ENCODE data around the gene SFRP4.

Gene SFRP4

DNA sequence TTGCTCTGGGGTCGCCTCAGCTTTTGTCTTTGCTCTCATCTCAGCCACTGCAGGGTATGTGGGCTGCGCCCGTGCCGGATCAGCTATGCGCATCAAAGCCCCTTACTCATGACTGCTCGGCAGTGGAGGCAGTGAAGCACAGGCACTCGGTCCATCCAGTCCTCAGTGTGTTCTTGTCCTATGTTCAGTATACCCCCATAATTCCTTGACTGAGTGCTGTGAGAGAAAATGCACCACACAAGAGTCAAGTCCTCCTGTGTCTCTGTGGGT is 31.3 kb upstream of the SFRP4 start:
- Histone ChIP-seq H3K27me3 (ENCODE audit: low read depth, low read length) (no peaks in the 10 kb centered on the region), H3K9me3 (ENCODE audit: insufficient read depth, low read length) (no peaks in the 10 kb centered on the region), H3K79me2 (ENCODE audit: low read length) (no peaks in the 10 kb centered on the region), H3K9ac (ENCODE audit: low read length) (no peak overlapping the region), H3K36me3 (replicated peaks; ENCODE audit: low read depth, low read length) (no peaks in the 10 kb centered on the region), H3K4me2 (ENCODE audit: low read length) (no peak overlapping the region), H3K4me3 (ENCODE audit: low read length) (no peak overlapping the region), H3K4me1 (ENCODE audit: low read length) (peaks cover 13% of the 10 kb centered on the region), H4K20me1 (ENCODE audit: insufficient read depth, low read length) (no peaks in the 10 kb centered on the region), H3K27ac (ENCODE audit: low read length) (no peak overlapping the region), H2AFZ (ENCODE audit: low read depth, low read length) (no peak overlapping the region)
- TF ChIP-seq EZH2phosphoT487 (IDR thresholded peaks at IDR 0.05; ENCODE audit: low read depth), result no peak
- TF ChIP-seq, protein P1, sequence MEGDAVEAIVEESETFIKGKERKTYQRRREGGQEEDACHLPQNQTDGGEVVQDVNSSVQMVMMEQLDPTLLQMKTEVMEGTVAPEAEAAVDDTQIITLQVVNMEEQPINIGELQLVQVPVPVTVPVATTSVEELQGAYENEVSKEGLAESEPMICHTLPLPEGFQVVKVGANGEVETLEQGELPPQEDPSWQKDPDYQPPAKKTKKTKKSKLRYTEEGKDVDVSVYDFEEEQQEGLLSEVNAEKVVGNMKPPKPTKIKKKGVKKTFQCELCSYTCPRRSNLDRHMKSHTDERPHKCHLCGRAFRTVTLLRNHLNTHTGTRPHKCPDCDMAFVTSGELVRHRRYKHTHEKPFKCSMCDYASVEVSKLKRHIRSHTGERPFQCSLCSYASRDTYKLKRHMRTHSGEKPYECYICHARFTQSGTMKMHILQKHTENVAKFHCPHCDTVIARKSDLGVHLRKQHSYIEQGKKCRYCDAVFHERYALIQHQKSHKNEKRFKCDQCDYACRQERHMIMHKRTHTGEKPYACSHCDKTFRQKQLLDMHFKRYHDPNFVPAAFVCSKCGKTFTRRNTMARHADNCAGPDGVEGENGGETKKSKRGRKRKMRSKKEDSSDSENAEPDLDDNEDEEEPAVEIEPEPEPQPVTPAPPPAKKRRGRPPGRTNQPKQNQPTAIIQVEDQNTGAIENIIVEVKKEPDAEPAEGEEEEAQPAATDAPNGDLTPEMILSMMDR (IDR thresholded peaks at IDR 0.05; ENCODE audit: low read depth, low read length), result no peak

DNA sequence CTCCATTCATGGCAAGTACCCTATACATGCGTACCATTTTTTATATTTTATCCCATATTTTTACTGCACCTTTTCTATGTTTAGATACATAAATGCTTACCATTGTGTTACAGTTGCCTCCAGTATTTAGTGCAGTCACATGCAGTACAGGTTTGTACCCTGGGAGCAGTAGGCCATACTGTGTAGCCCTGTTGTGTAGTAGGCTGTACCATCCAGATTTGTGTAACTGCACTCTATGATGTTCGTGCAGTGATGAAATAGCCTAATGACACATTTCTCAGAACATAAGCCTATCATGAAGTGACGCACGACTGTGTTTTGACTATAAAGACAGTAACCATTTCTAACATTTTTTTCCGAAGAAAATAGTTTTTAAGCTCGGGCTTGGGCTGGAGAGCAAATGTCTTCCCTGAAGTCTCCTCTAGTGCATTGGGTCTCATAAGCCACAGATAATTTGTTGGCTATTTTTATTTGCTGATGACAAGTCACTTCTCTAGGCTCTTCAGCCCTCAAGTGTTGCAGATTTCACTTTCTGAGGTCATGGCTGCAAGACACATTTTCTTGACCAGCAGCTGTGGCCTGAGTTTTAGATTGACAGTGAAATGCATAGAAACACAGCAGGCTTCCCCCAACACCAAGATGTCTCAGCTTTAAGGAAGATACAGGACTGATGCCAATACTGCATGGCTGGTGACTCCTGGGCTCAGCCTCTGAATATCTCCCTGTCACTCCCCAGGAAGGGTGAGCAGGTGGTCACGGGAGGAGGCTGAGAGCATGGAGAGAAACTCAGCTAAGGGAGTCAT is 30.7 kb upstream of the SFRP4 start:
- no peaks in the 10 kb centered on the region for H3K79me2 ChIP-seq (ENCODE audit: low read length)
- H3K4me3 ChIP-seq (ENCODE audit: low read length), result no peak overlapping the region
- TF ChIP-seq, protein P1 (IDR thresholded peaks at IDR 0.05; ENCODE audit: low read depth, low read length), result no peak
- no peak for TF ChIP-seq EZH2phosphoT487 (IDR thresholded peaks at IDR 0.05; ENCODE audit: low read depth)
- H3K27me3 ChIP-seq (ENCODE audit: low read depth, low read length), result no peaks in the 10 kb centered on the region
- no peaks in the 10 kb centered on the region for H4K20me1 ChIP-seq (ENCODE audit: insufficient read depth, low read length)
- no peak overlapping the region for H3K27ac ChIP-seq (ENCODE audit: low read length)
- H3K4me2 ChIP-seq (ENCODE audit: low read length), result no peak overlapping the region
- no peaks in the 10 kb centered on the region for H3K9me3 ChIP-seq (ENCODE audit: insufficient read depth, low read length)
- H3K4me1 ChIP-seq (ENCODE audit: low read length), result peaks cover 13% of the 10 kb centered on the region
- no peak overlapping the region for H3K9ac ChIP-seq (ENCODE audit: low read length)
- no peaks in the 10 kb centered on the region for H3K36me3 ChIP-seq (replicated peaks; ENCODE audit: low read depth, low read length)
- H2AFZ ChIP-seq (ENCODE audit: low read depth, low read length), result no peak overlapping the region

DNA sequence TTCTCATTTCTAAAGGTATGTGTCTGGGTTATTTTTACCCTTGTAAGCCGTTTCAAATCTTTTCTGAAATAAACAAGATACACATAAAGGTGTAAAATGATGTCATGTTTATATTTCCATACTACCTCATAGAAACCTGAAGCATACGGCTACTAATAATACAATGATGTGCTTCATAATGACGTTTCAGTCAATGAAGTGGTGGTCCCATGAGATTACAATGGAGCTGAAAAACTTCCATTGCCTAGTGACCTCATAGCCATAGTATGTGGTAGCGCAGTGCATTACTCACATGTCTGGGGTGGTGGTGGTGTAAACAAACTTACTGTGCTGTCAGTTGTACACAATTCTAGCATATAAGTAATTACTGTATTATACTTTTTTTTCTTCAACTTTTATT is 28.7 kb upstream of the SFRP4 start:
- Histone ChIP-seq H3K9me3 (ENCODE audit: insufficient read depth, low read length) (no peaks in the 10 kb centered on the region), H4K20me1 (ENCODE audit: insufficient read depth, low read length) (no peaks in the 10 kb centered on the region), H3K4me3 (ENCODE audit: low read length) (no peak overlapping the region), H3K27me3 (ENCODE audit: low read depth, low read length) (no peaks in the 10 kb centered on the region), H3K9ac (ENCODE audit: low read length) (no peak overlapping the region), H3K36me3 (replicated peaks; ENCODE audit: low read depth, low read length) (no peaks in the 10 kb centered on the region), H3K79me2 (ENCODE audit: low read length) (no peaks in the 10 kb centered on the region), H2AFZ (ENCODE audit: low read depth, low read length) (no peak overlapping the region), H3K4me1 (ENCODE audit: low read length) (peaks cover 13% of the 10 kb centered on the region), H3K4me2 (ENCODE audit: low read length) (no peak overlapping the region), H3K27ac (ENCODE audit: low read length) (no peak overlapping the region)
- TF ChIP-seq, protein P1 (IDR thresholded peaks at IDR 0.05; ENCODE audit: low read depth, low read length), result no peak
- no peak for TF ChIP-seq EZH2phosphoT487 (IDR thresholded peaks at IDR 0.05; ENCODE audit: low read depth)

DNA sequence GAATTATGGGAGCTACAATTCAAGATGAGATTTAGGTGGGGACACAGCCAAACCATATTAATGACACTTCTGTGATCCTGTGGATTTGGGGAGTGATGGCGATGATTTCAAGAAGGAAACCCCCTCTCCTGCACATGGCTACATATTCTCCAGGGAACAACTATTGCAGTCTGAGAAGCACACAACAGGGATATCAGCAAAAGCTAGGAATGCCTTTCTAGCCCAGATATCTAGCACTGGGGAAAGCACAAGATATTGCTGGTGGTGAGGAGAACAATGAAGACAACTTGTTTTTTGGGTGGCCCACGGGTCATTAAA is 28.1 kb upstream of the SFRP4 start:
- H3K36me3 ChIP-seq (replicated peaks; ENCODE audit: low read depth, low read length), result no peaks in the 10 kb centered on the region
- no peaks in the 10 kb centered on the region for H3K9me3 ChIP-seq (ENCODE audit: insufficient read depth, low read length)
- H3K27me3 ChIP-seq (ENCODE audit: low read depth, low read length), result no peaks in the 10 kb centered on the region
- peaks cover 13% of the 10 kb centered on the region for H3K4me1 ChIP-seq (ENCODE audit: low read length)
- H3K9ac ChIP-seq (ENCODE audit: low read length), result no peak overlapping the region
- H3K27ac ChIP-seq (ENCODE audit: low read length), result no peak overlapping the region
- no peak overlapping the region for H2AFZ ChIP-seq (ENCODE audit: low read depth, low read length)
- H3K79me2 ChIP-seq (ENCODE audit: low read length), result no peaks in the 10 kb centered on the region
- no peak for TF ChIP-seq EZH2phosphoT487 (IDR thresholded peaks at IDR 0.05; ENCODE audit: low read depth)
- TF ChIP-seq, protein P1 (IDR thresholded peaks at IDR 0.05; ENCODE audit: low read depth, low read length), result no peak
- H4K20me1 ChIP-seq (ENCODE audit: insufficient read depth, low read length), result no peaks in the 10 kb centered on the region
- peak overlapping the region; percentile 13; the same call in 1 of the 2 replicates for H3K4me3 ChIP-seq (ENCODE audit: low read length)
- H3K4me2 ChIP-seq (ENCODE audit: low read length), result peak overlapping the region; percentile 51; the same call in 1 of the 2 replicates

Measured in OCI-LY3 (cell line).